Duodenal mucosa (tissue), 2 donors: ENCODE measurements around the gene PIGQ.
A peak's percentile ranks its signal among the peaks of the same experiment; 100 is the strongest.

ENCODE experiments used
- H3K27ac ChIP-seq: one replicate; pipeline ENCODE4 v1.7.0; 2013; ENCODE audit warnings: low read depth, low read length
- H3K27me3 ChIP-seq, 2 donors: one replicate each; pipeline ENCODE4 v1.7.0; 2013; ENCODE audit warnings: low read length in 2 of 2, control low read depth in 1 of 2; ENCODE audit not compliant: insufficient read depth in 2 of 2, control insufficient read depth in 1 of 2
- H3K36me3 ChIP-seq, 2 donors: one replicate each; pipeline ENCODE4 v1.7.0; 2013; ENCODE audit warnings: low read length in 2 of 2, control low read depth in 1 of 2; ENCODE audit not compliant: insufficient read depth in 2 of 2, control insufficient read depth in 1 of 2
- H3K4me1 ChIP-seq, 2 donors: one replicate each; pipeline ENCODE4 v1.7.0; 2013; ENCODE audit warnings: low read length in 2 of 2, control low read depth in 1 of 2; ENCODE audit not compliant: insufficient read depth in 2 of 2, control insufficient read depth in 1 of 2
- H3K4me3 ChIP-seq, 2 donors: one replicate each; pipeline ENCODE4 v1.7.0; 2013; ENCODE audit warnings: low read length in 2 of 2, low read depth in 1 of 2
- H3K9ac ChIP-seq, 2 donors: one replicate each; pipeline ENCODE4 v1.7.0; 2013; ENCODE audit warnings: low read length in 2 of 2, low read depth in 1 of 2
- H3K9me3 ChIP-seq, 2 donors: one replicate each; pipeline ENCODE4 v1.7.0; 2013; ENCODE audit warnings: low read length in 2 of 2, control low read depth in 1 of 2; ENCODE audit not compliant: control insufficient read depth in 1 of 2

The PIGQ gene

GRCh38 chr16:569445-570254, at the start of gene PIGQ:
TSS of gene PIGQ (plus strand) at chr16:569968. CDS start at chr16:574075, 4,107 bp downstream.
- Histone ChIP-seq H3K9me3 (no peaks in the 10 kb centered on the region), H3K4me3 (peak within 1 kb of the TSS; percentile 71 to 87), H3K9ac (peak within 1 kb of the TSS; percentile 57 to 58), H3K27me3 (no peaks in the 10 kb centered on the region), H3K27ac (no peak within 1 kb of the TSS), H3K4me1 (peaks cover 31 to 45% of the 10 kb centered on the region in 2 donors), H3K36me3 (peaks cover 0 to 4% of the 10 kb centered on the region in 2 donors)

- Histone ChIP-seq H3K9me3 (no peaks in the 10 kb centered on the region), H3K27ac (no peak overlapping the region), H3K4me3 (no peak overlapping the region), H3K36me3 (peaks cover 13 to 36% of the 10 kb centered on the region in 2 donors), H3K27me3 (no peaks in the 10 kb centered on the region), H3K4me1 (peaks cover 10 to 19% of the 10 kb centered on the region in 2 donors), H3K9ac (no peak overlapping the region)
These were observed 48.9 kb upstream of the PIGQ start for GRCh38 chr16:520847-521246.

GRCh38 chr16:521381-522210, 48.2 kb upstream of the PIGQ start:
- Histone ChIP-seq H3K27ac (no peak overlapping the region), H3K27me3 (no peaks in the 10 kb centered on the region), H3K36me3 (peaks cover 9 to 30% of the 10 kb centered on the region in 2 donors), H3K4me3 (no peak overlapping the region), H3K4me1 (peaks cover 17 to 27% of the 10 kb centered on the region in 2 donors), H3K9me3 (no peaks in the 10 kb centered on the region), H3K9ac (no peak overlapping the region)

GRCh38 chr16:522320-523096, 47.3 kb upstream of the PIGQ start:
- H3K36me3 ChIP-seq: peaks cover 9 to 27% of the 10 kb centered on the region in 2 donors
- H3K9ac ChIP-seq: no peak overlapping the region
- peaks cover 18 to 30% of the 10 kb centered on the region in 2 donors for H3K4me1 ChIP-seq
- H3K27me3 ChIP-seq: no peaks in the 10 kb centered on the region
- no peak overlapping the region for H3K27ac ChIP-seq
- no peaks in the 10 kb centered on the region for H3K9me3 ChIP-seq
- no peak overlapping the region for H3K4me3 ChIP-seq

- H3K27me3 ChIP-seq: no peaks in the 10 kb centered on the region
- H3K9ac ChIP-seq: no peak overlapping the region
- peaks cover 18 to 30% of the 10 kb centered on the region in 2 donors for H3K4me1 ChIP-seq
- peaks cover 9 to 26% of the 10 kb centered on the region in 2 donors for H3K36me3 ChIP-seq
- H3K9me3 ChIP-seq: no peaks in the 10 kb centered on the region
- H3K4me3 ChIP-seq: no peak overlapping the region
- no peak overlapping the region for H3K27ac ChIP-seq
These were observed 46.5 kb upstream of the PIGQ start for GRCh38 chr16:523097-523741.

- H3K36me3 ChIP-seq: peaks cover 11 to 18% of the 10 kb centered on the region in 2 donors
- peaks cover 26 to 41% of the 10 kb centered on the region in 2 donors for H3K4me1 ChIP-seq
- no peak overlapping the region for H3K9ac ChIP-seq
- no peaks in the 10 kb centered on the region for H3K9me3 ChIP-seq
- H3K4me3 ChIP-seq: no peak overlapping the region
- H3K27ac ChIP-seq: no peak overlapping the region
- no peaks in the 10 kb centered on the region for H3K27me3 ChIP-seq
These were observed 45.3 kb upstream of the PIGQ start for GRCh38 chr16:524274-525040.

- H3K27ac ChIP-seq: peak overlapping the region; percentile 1
These were observed 44.6 kb upstream of the PIGQ start for GRCh38 chr16:525123-525519.

GRCh38 chr16:525520-526180, 44.1 kb upstream of the PIGQ start:
- H3K27me3 ChIP-seq: no peaks in the 10 kb centered on the region
- peaks cover 6 to 10% of the 10 kb centered on the region in 2 donors for H3K36me3 ChIP-seq
- H3K27ac ChIP-seq: peak overlapping the region; percentile 1
- peaks cover 38 to 53% of the 10 kb centered on the region in 2 donors for H3K4me1 ChIP-seq
- peak overlapping the region; percentile 75 to 79 for H3K4me3 ChIP-seq
- H3K9me3 ChIP-seq: no peaks in the 10 kb centered on the region
- H3K9ac ChIP-seq: peak overlapping the region; percentile 69 to 87

More at GRCh38 chr16:525123-525519, 44.6 kb upstream of the PIGQ start:
- H3K36me3 ChIP-seq: peaks cover 12 to 15% of the 10 kb centered on the region in 2 donors
- H3K9me3 ChIP-seq: no peaks in the 10 kb centered on the region
- H3K4me3 ChIP-seq: no peak overlapping the region
- H3K27me3 ChIP-seq: no peaks in the 10 kb centered on the region
- H3K9ac ChIP-seq: no peak overlapping the region
- peaks cover 32 to 48% of the 10 kb centered on the region in 2 donors for H3K4me1 ChIP-seq
